HEK293 (cell line): ENCODE data around the gene IFT122.

Experiments used
- WT1 ChIP-seq: fragments of 450-650 bp; formaldehyde crosslinking; IDR thresholded peaks from 2 replicates; pipeline ENCODE4 v1.5.1; 2016; ENCODE audit warnings: missing biosample characterization, missing genetic modification characterization
- ZBTB17 ChIP-seq: fragments of 450-650 bp; formaldehyde crosslinking; IDR thresholded peaks from 2 replicates; pipeline ENCODE4 v1.5.1; 2016; ENCODE audit warnings: missing biosample characterization, missing genetic modification characterization
- ZNF514 ChIP-seq: fragments of 450-650 bp; formaldehyde crosslinking; IDR thresholded peaks from 2 replicates; pipeline ENCODE4 v1.5.1; 2016; ENCODE audit warnings: missing biosample characterization, missing genetic modification characterization
- ZNF558 ChIP-seq: fragments of 450-650 bp; formaldehyde crosslinking; IDR thresholded peaks from 2 replicates; pipeline ENCODE4 v1.5.1; 2016; ENCODE audit warnings: missing biosample characterization, missing genetic modification characterization
- ZNF792 ChIP-seq: fragments of 450-650 bp; formaldehyde crosslinking; IDR thresholded peaks from 2 replicates; pipeline ENCODE4 v1.5.1; 2016; ENCODE audit warnings: missing biosample characterization, missing genetic modification characterization
- ZNF837 ChIP-seq: fragments of 450-650 bp; formaldehyde crosslinking; IDR thresholded peaks from 2 replicates; pipeline ENCODE4 v1.5.1; 2016; ENCODE audit warnings: missing biosample characterization, missing genetic modification characterization
- ZSCAN30 ChIP-seq: fragments of 450-650 bp; IDR thresholded peaks from 2 replicates; pipeline ENCODE4 v1.5.1; 2018; ENCODE audit warnings: missing biosample characterization, mild to moderate bottlenecking, missing genetic modification characterization, moderate library complexity
- TF ChIP-seq, protein P1 (sequence below): fragments of 450-650 bp; formaldehyde crosslinking; IDR thresholded peaks from 2 replicates; pipeline ENCODE4 v1.5.1; 2016; ENCODE audit warnings: missing biosample characterization, missing genetic modification characterization
- TF ChIP-seq, protein P2 (sequence below): fragments of 450-650 bp; formaldehyde crosslinking; IDR thresholded peaks from 2 replicates; pipeline ENCODE4 v1.5.1; 2016; ENCODE audit warnings: missing biosample characterization, missing genetic modification characterization
- TF ChIP-seq, protein P3 (sequence below): fragments of 450-650 bp; formaldehyde crosslinking; IDR thresholded peaks from 2 replicates; pipeline ENCODE4 v1.5.1; 2016; ENCODE audit warnings: missing biosample characterization, missing genetic modification characterization
- TF ChIP-seq, protein P4 (sequence below): fragments of 450-650 bp; formaldehyde crosslinking; IDR thresholded peaks from 2 replicates; pipeline ENCODE4 v1.5.1; 2016; ENCODE audit warnings: missing biosample characterization, missing genetic modification characterization

DNA sequence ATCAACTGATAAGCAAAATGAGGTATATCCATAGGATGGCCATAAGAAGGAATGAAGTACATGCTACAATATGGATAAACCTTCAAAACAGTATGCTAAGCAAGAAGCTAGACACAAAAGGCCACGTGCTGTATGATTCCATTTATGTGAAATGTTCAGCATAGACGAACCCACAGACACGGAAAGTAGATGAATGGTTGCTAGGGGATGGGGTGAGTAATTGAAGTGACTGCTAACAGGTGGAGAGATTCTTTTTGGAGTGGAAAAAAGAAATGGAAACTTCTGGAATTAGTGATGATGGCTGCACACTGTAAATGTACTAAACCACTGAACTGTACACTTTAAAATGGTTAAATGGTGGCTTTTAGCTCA is 11.0 kb upstream of the IFT122 start:
- TF ChIP-seq, protein P1, sequence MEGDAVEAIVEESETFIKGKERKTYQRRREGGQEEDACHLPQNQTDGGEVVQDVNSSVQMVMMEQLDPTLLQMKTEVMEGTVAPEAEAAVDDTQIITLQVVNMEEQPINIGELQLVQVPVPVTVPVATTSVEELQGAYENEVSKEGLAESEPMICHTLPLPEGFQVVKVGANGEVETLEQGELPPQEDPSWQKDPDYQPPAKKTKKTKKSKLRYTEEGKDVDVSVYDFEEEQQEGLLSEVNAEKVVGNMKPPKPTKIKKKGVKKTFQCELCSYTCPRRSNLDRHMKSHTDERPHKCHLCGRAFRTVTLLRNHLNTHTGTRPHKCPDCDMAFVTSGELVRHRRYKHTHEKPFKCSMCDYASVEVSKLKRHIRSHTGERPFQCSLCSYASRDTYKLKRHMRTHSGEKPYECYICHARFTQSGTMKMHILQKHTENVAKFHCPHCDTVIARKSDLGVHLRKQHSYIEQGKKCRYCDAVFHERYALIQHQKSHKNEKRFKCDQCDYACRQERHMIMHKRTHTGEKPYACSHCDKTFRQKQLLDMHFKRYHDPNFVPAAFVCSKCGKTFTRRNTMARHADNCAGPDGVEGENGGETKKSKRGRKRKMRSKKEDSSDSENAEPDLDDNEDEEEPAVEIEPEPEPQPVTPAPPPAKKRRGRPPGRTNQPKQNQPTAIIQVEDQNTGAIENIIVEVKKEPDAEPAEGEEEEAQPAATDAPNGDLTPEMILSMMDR (tag by site-specific recombination), result no peak
- TF ChIP-seq, protein P2, sequence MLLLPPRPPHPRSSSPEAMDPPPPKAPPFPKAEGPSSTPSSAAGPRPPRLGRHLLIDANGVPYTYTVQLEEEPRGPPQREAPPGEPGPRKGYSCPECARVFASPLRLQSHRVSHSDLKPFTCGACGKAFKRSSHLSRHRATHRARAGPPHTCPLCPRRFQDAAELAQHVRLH (tag by site-specific recombination), result no peak
- TF ChIP-seq WT1, result no peak
- no peak for TF ChIP-seq ZSCAN30 (tag by site-specific recombination)
- TF ChIP-seq ZNF558 (tag by site-specific recombination), result no peak
- no peak for TF ChIP-seq ZNF792
- no peak for TF ChIP-seq ZNF514 (tag by site-specific recombination)
- TF ChIP-seq, protein P3, sequence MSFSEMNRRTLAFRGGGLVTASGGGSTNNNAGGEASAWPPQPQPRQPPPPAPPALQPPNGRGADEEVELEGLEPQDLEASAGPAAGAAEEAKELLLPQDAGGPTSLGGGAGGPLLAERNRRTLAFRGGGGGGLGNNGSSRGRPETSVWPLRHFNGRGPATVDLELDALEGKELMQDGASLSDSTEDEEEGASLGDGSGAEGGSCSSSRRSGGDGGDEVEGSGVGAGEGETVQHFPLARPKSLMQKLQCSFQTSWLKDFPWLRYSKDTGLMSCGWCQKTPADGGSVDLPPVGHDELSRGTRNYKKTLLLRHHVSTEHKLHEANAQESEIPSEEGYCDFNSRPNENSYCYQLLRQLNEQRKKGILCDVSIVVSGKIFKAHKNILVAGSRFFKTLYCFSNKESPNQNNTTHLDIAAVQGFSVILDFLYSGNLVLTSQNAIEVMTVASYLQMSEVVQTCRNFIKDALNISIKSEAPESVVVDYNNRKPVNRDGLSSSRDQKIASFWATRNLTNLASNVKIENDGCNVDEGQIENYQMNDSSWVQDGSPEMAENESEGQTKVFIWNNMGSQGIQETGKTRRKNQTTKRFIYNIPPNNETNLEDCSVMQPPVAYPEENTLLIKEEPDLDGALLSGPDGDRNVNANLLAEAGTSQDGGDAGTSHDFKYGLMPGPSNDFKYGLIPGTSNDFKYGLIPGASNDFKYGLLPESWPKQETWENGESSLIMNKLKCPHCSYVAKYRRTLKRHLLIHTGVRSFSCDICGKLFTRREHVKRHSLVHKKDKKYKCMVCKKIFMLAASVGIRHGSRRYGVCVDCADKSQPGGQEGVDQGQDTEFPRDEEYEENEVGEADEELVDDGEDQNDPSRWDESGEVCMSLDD, result no peak
- TF ChIP-seq ZNF837 (tag by site-specific recombination), result no peak
- TF ChIP-seq, protein P4, sequence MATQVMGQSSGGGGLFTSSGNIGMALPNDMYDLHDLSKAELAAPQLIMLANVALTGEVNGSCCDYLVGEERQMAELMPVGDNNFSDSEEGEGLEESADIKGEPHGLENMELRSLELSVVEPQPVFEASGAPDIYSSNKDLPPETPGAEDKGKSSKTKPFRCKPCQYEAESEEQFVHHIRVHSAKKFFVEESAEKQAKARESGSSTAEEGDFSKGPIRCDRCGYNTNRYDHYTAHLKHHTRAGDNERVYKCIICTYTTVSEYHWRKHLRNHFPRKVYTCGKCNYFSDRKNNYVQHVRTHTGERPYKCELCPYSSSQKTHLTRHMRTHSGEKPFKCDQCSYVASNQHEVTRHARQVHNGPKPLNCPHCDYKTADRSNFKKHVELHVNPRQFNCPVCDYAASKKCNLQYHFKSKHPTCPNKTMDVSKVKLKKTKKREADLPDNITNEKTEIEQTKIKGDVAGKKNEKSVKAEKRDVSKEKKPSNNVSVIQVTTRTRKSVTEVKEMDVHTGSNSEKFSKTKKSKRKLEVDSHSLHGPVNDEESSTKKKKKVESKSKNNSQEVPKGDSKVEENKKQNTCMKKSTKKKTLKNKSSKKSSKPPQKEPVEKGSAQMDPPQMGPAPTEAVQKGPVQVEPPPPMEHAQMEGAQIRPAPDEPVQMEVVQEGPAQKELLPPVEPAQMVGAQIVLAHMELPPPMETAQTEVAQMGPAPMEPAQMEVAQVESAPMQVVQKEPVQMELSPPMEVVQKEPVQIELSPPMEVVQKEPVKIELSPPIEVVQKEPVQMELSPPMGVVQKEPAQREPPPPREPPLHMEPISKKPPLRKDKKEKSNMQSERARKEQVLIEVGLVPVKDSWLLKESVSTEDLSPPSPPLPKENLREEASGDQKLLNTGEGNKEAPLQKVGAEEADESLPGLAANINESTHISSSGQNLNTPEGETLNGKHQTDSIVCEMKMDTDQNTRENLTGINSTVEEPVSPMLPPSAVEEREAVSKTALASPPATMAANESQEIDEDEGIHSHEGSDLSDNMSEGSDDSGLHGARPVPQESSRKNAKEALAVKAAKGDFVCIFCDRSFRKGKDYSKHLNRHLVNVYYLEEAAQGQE (tag by site-specific recombination), result no peak
- no peak for TF ChIP-seq ZBTB17 (tag by site-specific recombination)
